COLO829 (cell line): ENCODE data around the gene MAGI2.
A peak's percentile ranks its signal among the peaks of the same experiment; 100 is the strongest.
"Not testable (repeated sequence)": the region's sequence is repeated elsewhere in the genome, so short reads cannot be mapped to it uniquely, and the experiment has no call there.

Experiments used
- DNase-seq: peaks from one replicate; pipeline ENCODE4 v3.0.0; 2012; ENCODE audit warnings: low spot score

MAGI2 gene

GRCh38 chr7:78346827-78347226 lies 1106.6 kb downstream of the MAGI2 start:
- DNase-seq = no peak

GRCh38 chr7:78345979-78346378 lies 1107.5 kb downstream of the MAGI2 start:
- DNase-seq = no peak

- no peak for DNase-seq
Measured at GRCh38 chr7:78345293-78345911, 1108.1 kb downstream of the MAGI2 start.

GRCh38 chr7:78334426-78334825 lies 1119.0 kb downstream of the MAGI2 start:
- DNase-seq = no peak

GRCh38 chr7:78333530-78334425 lies 1119.7 kb downstream of the MAGI2 start:
- DNase-seq = no peak

- DNase-seq = no peak
Measured at GRCh38 chr7:78329001-78329655, 1124.3 kb downstream of the MAGI2 start.

- no peak for DNase-seq
Measured at GRCh38 chr7:78327718-78328117, 1125.7 kb downstream of the MAGI2 start.

GRCh38 chr7:78326876-78327275 lies 1126.6 kb downstream of the MAGI2 start:
- no peak for DNase-seq

- no peak for DNase-seq
Measured at GRCh38 chr7:78326189-78326588, 1127.3 kb downstream of the MAGI2 start.

- DNase-seq = no peak
Measured at GRCh38 chr7:78323118-78323517, 1130.3 kb downstream of the MAGI2 start.

- not testable (repeated sequence) for DNase-seq
Measured at GRCh38 chr7:78322231-78322630, 1131.2 kb downstream of the MAGI2 start.

GRCh38 chr7:78317371-78317770 lies 1136.1 kb downstream of the MAGI2 start:
- no peak for DNase-seq

- no peak for DNase-seq
Measured at GRCh38 chr7:78316110-78316509, 1137.4 kb downstream of the MAGI2 start.

GRCh38 chr7:78315119-78315518 lies 1138.3 kb downstream of the MAGI2 start:
- no peak for DNase-seq

GRCh38 chr7:78311181-78311580 lies 1142.3 kb downstream of the MAGI2 start:
- no peak for DNase-seq

- no peak for DNase-seq
Measured at GRCh38 chr7:78307892-78308291, 1145.6 kb downstream of the MAGI2 start.

- DNase-seq = no peak
Measured at GRCh38 chr7:78306634-78307033, 1146.8 kb downstream of the MAGI2 start.

GRCh38 chr7:78301407-78301806 lies 1152.1 kb downstream of the MAGI2 start:
- no peak for DNase-seq

- DNase-seq = peak; percentile 10
Measured at GRCh38 chr7:78299088-78299487, 1154.4 kb downstream of the MAGI2 start.

GRCh38 chr7:78296644-78297371 lies 1156.7 kb downstream of the MAGI2 start:
- no peak for DNase-seq

- DNase-seq = no peak
Measured at GRCh38 chr7:78296046-78296597, 1157.3 kb downstream of the MAGI2 start.

GRCh38 chr7:78289471-78289870 lies 1164.0 kb downstream of the MAGI2 start:
- DNase-seq = not testable (repeated sequence)
